Thoracic aorta (tissue), 2 donors: ENCODE measurements around the gene NDUFAF5. TPM values are rescaled to one million over a fixed set of nuclear protein-coding genes. Genes with fewer than 3 reads are reported as not detected.
A peak's percentile ranks its signal among the peaks of the same experiment; 100 is the strongest.

Source experiments
- ATAC-seq: fragments of 150-250 bp; one replicate; pipeline ENCODE4 v1.8.0; 2017; ENCODE audit warnings: low read depth; ENCODE audit not compliant: insufficient number of reproducible peaks, low FRiP score
- DNase-seq: peaks from one replicate; pipeline ENCODE4 v3.0.0-alpha.2; 2020; ENCODE audit warnings: low spot score
- H3K27ac ChIP-seq, 2 donors: fragments of 200-600 bp; sonication (generic); 1 replicate in 1 of 2; 2 replicates in 1 of 2; pipeline ENCODE4 v1.5.1; 2016; ENCODE audit warnings: mild to moderate bottlenecking in 2 of 2, moderate library complexity in 2 of 2
- H3K27me3 ChIP-seq: fragments of 200-600 bp; sonication (generic); replicated peaks from 2 replicates; pipeline ENCODE4 v1.6.0; 2016; ENCODE audit warnings: mild to moderate bottlenecking; ENCODE audit not compliant: insufficient read depth
- H3K36me3 ChIP-seq: fragments of 200-600 bp; sonication (generic); one replicate; pipeline ENCODE4 v1.5.1; 2016
- H3K4me1 ChIP-seq, 2 donors: fragments of 200-600 bp; sonication (generic); 1 replicate in 1 of 2; 2 replicates in 1 of 2; pipeline versions ENCODE4 v1.5.1 to v1.6.0; 2016; ENCODE audit warnings: low read depth in 2 of 2, mild to moderate bottlenecking in 1 of 2; ENCODE audit not compliant: control insufficient read depth in 1 of 2
- H3K4me3 ChIP-seq: fragments of 200-600 bp; sonication (generic); 2 replicates; pipeline ENCODE4 v1.5.1; 2016; ENCODE audit warnings: mild to moderate bottlenecking
- H3K9me3 ChIP-seq: fragments of 200-600 bp; sonication (generic); 2 replicates; pipeline ENCODE4 v1.5.1; 2016
- CTCF ChIP-seq: fragments of 200-600 bp; sonication (generic); IDR thresholded peaks from one replicate; pipeline ENCODE4 v1.5.1; 2019; ENCODE audit warnings: antibody characterized with exemption
- total RNA-seq, 2 donors: library from RNA; depleted of rRNA; stranded (reverse); fragments of >200 nt; gene quantifications; one replicate each; pipeline versions ENCODE4 v1.1.0 to v1.2.3, GENCODE V29; 2016

The NDUFAF5 gene
- total RNA-seq, 2 donors from 2014 or later = 5.3 to 8.1 TPM

- peaks cover 3% of the 10 kb centered on the region for H3K36me3 ChIP-seq
- no peak for TF ChIP-seq CTCF
- H3K9me3 ChIP-seq = no peaks in the 10 kb centered on the region
- H3K27ac ChIP-seq = peak overlapping the region in 1 of 2 donors; percentile 86
- H3K27me3 ChIP-seq = no peaks in the 10 kb centered on the region
- DNase-seq = no peak
- no peak overlapping the region for H3K4me3 ChIP-seq
- no peak for ATAC-seq
- peaks cover 8 to 30% of the 10 kb centered on the region in 2 donors for H3K4me1 ChIP-seq
Measured at GRCh38 chr20:13741879-13742278, 42.9 kb upstream of the NDUFAF5 start.

- no peak for TF ChIP-seq CTCF
- no peaks in the 10 kb centered on the region for H3K27me3 ChIP-seq
- ATAC-seq = peak; percentile 10
Measured at GRCh38 chr20:13744352-13744751, 40.5 kb upstream of the NDUFAF5 start.

GRCh38 chr20:13745784-13746183, 39.0 kb upstream of the NDUFAF5 start:
- Histone ChIP-seq H3K9me3 (no peaks in the 10 kb centered on the region), H3K4me3 (no peak overlapping the region), H3K36me3 (peaks cover 3% of the 10 kb centered on the region), H3K27me3 (no peaks in the 10 kb centered on the region), H3K4me1 (no peaks in the 10 kb centered on the region), H3K27ac (no peak overlapping the region)
- ATAC-seq (no peak), DNase-seq (no peak)
- TF ChIP-seq CTCF = no peak

More at GRCh38 chr20:13744352-13744751, 40.5 kb upstream of the NDUFAF5 start:
- Histone ChIP-seq H3K9me3 (no peaks in the 10 kb centered on the region), H3K27ac (no peak overlapping the region), H3K4me1 (peaks cover 0 to 6% of the 10 kb centered on the region in 2 donors), H3K36me3 (peaks cover 3% of the 10 kb centered on the region), H3K4me3 (no peak overlapping the region)
- no peak for DNase-seq

GRCh38 chr20:13749811-13750210, 35.0 kb upstream of the NDUFAF5 start:
- Histone ChIP-seq H3K36me3 (no peaks in the 10 kb centered on the region), H3K9me3 (no peaks in the 10 kb centered on the region), H3K27ac (no peak overlapping the region), H3K27me3 (no peaks in the 10 kb centered on the region), H3K4me1 (no peaks in the 10 kb centered on the region), H3K4me3 (no peak overlapping the region)
- TF ChIP-seq CTCF = no peak
- no peak for ATAC-seq
- no peak for DNase-seq

GRCh38 chr20:13753436-13754036, 31.3 kb upstream of the NDUFAF5 start:
- Histone ChIP-seq H3K27me3 (no peaks in the 10 kb centered on the region), H3K36me3 (no peaks in the 10 kb centered on the region), H3K4me3 (no peak overlapping the region), H3K9me3 (no peaks in the 10 kb centered on the region), H3K4me1 (peaks cover 9 to 11% of the 10 kb centered on the region in 2 donors), H3K27ac (no peak overlapping the region)
- ATAC-seq (no peak), DNase-seq (no peak)
- TF ChIP-seq CTCF = no peak
